HL-60 (cell line): ENCODE data around the gene ACADS.

Source experiments
- DNase-seq, 2 experiments: peaks; one replicate each; pipeline ENCODE4 v3.0.0-alpha.2; 2010 to 2020; ENCODE audit warnings: low read depth in 1 of 2, low spot score in 1 of 2
- H3K27ac ChIP-seq: fragments of 250-450 bp; sonication (Bioruptor Pico); replicated peaks from 2 replicates; pipeline ENCODE4 v1.5.1; 2020; ENCODE audit warnings: mild to moderate bottlenecking, moderate library complexity
- H3K27me3 ChIP-seq: fragments of 250-450 bp; sonication (Bioruptor Pico); 2 replicates; pipeline ENCODE4 v1.5.1; 2021; ENCODE audit warnings: mild to moderate bottlenecking, moderate library complexity; ENCODE audit not compliant: insufficient read depth, poor library complexity, severe bottlenecking
- H3K4me3 ChIP-seq: replicated peaks from 2 replicates; pipeline ENCODE4 v1.5.1; 2011; ENCODE audit warnings: mild to moderate bottlenecking, control low read depth, low read length; ENCODE audit not compliant: insufficient read depth
- GABPA ChIP-seq: IDR thresholded peaks from 2 replicates; pipeline ENCODE4 v1.6.1; 2012; ENCODE audit warnings: low read depth
- POLR2AphosphoS5 ChIP-seq: IDR thresholded peaks from 2 replicates; pipeline ENCODE4 v1.6.1; 2012; ENCODE audit warnings: low read depth
- SPI1 ChIP-seq: IDR thresholded peaks from 2 replicates; pipeline ENCODE4 v1.6.1; 2012; ENCODE audit warnings: low read depth, mild to moderate bottlenecking, borderline replicate concordance
- TF ChIP-seq, protein P1 (sequence below): IDR thresholded peaks from 2 replicates; pipeline ENCODE4 v1.6.1; 2012; ENCODE audit warnings: low read depth; ENCODE audit not compliant: insufficient replicate concordance
- TF ChIP-seq, protein P2 (sequence below): IDR thresholded peaks from one replicate; pipeline ENCODE4 v1.5.1; 2011; ENCODE audit warnings: low read length, control low read depth, inconsistent platforms; ENCODE audit not compliant: insufficient read depth

ACADS gene

DNA sequence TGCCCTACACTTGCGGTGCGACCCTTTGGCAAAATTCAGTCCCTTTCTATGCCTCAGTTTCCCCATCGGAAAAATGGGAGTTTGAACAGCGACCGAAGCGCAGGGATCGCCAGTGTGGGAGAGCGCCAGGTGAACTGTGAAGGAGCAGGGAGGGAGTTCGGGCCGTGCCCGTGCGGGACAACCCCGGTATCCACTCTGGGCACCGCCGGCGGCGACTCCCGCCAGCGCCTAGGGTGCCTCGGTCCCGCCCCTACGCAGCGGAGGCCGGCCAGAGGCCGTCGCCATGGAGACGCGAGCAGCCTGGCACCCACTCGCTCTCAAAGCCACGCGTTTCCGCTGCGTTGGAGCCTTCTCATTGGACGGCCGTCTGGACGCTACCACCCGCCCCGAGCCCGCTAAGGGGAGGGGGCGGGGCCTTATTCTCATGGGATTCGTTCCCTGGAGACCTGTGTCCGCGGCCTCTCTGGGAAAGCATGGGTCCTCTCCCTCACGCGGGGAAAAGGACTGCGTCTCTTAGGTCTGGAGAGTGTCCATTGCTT lies 39.4 kb upstream of the ACADS start:
- H3K27ac ChIP-seq, result peak overlapping the region; percentile 96
- DNase-seq, result peak; percentile 98 to 99
- TF ChIP-seq POLR2AphosphoS5, result peak; percentile 18; the same call in 1 of the 2 replicates
- TF ChIP-seq, protein P1, sequence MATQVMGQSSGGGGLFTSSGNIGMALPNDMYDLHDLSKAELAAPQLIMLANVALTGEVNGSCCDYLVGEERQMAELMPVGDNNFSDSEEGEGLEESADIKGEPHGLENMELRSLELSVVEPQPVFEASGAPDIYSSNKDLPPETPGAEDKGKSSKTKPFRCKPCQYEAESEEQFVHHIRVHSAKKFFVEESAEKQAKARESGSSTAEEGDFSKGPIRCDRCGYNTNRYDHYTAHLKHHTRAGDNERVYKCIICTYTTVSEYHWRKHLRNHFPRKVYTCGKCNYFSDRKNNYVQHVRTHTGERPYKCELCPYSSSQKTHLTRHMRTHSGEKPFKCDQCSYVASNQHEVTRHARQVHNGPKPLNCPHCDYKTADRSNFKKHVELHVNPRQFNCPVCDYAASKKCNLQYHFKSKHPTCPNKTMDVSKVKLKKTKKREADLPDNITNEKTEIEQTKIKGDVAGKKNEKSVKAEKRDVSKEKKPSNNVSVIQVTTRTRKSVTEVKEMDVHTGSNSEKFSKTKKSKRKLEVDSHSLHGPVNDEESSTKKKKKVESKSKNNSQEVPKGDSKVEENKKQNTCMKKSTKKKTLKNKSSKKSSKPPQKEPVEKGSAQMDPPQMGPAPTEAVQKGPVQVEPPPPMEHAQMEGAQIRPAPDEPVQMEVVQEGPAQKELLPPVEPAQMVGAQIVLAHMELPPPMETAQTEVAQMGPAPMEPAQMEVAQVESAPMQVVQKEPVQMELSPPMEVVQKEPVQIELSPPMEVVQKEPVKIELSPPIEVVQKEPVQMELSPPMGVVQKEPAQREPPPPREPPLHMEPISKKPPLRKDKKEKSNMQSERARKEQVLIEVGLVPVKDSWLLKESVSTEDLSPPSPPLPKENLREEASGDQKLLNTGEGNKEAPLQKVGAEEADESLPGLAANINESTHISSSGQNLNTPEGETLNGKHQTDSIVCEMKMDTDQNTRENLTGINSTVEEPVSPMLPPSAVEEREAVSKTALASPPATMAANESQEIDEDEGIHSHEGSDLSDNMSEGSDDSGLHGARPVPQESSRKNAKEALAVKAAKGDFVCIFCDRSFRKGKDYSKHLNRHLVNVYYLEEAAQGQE, result no peak
- H3K27me3 ChIP-seq, result no peaks in the 10 kb centered on the region
- peak overlapping the region; percentile 64 for H3K4me3 ChIP-seq

DNA sequence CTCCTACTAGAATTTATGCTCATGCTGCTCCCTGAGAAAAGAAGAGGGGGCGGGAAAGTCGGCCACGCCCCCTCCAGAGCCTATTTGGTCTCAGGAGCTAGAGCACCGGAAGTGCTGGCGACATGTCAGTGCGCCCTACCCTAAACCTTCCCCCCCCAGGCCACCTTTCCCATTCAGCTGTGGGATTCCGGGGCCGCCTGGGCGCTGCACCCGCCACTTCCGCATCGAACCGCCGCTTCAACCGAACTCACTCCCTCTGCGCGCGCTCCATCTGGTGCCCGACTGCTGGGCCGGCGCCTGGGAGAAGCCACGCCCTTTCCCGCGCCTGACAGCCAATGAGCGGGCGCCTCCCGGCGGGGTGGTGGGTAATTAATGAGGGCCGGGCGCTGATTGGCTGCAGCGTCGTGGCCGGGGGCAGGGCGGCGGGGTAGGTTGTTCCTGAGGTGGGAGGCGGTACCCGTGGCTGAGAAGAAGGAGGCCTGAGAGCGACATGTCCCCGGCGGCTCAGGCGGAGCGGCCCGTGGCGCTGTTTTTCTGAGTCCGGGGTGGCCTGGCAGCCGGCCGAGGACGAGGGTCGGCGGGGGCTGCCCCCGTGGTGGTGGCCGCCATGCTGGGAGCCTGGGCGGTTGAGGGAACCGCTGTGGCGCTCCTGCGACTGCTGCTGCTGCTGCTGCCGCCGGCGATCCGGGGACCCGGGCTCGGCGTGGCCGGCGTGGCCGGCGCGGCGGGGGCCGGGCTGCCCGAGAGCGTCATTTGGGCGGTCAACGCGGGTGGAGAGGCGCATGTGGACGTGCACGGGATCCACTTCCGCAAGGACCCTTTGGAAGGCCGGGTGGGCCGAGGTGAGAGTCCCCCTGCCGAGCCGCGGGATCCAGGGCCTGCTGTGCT lies 38.7 kb upstream of the ACADS start, which contains the start of gene MLEC:
Gene MLEC (plus strand): TSS at position 460 of the 888 bp plus-strand sequence. CDS start 148 bp downstream, at position 608.
- TF ChIP-seq SPI1 (peak; percentile 82), GABPA (peak; percentile 97), POLR2AphosphoS5 (peak; percentile 42)
- TF ChIP-seq, protein P1, result peak; percentile 44
- TF ChIP-seq, protein P2, sequence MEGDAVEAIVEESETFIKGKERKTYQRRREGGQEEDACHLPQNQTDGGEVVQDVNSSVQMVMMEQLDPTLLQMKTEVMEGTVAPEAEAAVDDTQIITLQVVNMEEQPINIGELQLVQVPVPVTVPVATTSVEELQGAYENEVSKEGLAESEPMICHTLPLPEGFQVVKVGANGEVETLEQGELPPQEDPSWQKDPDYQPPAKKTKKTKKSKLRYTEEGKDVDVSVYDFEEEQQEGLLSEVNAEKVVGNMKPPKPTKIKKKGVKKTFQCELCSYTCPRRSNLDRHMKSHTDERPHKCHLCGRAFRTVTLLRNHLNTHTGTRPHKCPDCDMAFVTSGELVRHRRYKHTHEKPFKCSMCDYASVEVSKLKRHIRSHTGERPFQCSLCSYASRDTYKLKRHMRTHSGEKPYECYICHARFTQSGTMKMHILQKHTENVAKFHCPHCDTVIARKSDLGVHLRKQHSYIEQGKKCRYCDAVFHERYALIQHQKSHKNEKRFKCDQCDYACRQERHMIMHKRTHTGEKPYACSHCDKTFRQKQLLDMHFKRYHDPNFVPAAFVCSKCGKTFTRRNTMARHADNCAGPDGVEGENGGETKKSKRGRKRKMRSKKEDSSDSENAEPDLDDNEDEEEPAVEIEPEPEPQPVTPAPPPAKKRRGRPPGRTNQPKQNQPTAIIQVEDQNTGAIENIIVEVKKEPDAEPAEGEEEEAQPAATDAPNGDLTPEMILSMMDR, result no peak
- Histone ChIP-seq H3K27me3 (no peaks in the 10 kb centered on the region), H3K27ac (peak within 1 kb of the TSS; percentile 96), H3K4me3 (peak within 1 kb of the TSS; percentile 90)
- DNase-seq, result peak; percentile 97 to 99

DNA sequence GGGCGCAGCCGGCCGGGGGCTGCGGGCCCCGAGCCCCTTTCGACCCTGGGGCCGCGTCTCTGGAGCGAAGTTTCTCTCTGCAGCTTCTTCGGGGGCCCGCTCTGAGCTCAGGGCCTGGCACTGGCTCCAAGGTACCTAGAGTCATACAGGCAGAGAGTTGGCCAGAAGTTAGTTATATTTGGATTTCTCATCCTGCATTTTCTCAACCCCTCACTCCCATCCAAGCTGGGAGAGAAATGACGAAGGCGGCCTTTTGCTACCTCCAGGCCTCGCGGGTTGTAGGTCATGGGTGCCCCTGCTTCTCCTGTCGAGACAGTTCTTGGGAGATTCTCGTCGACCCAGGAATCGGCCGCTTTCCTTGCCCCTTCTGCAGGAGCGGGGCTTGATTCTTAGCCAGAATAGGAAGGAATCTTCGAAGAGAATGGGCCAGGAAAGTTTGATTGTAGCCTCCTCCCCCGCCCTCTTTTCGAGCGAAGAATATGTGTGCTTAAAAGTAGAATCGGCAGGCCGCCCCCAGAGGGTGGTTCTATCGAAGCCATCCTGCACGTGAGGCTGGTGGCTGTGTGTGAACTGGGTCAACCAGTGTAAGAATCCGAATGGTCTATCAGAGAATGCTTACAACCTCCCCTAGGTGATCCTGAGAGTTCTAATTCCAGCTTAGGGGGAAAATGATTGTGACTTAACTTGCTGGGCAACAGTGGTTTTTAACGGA lies 37.9 kb upstream of the ACADS start:
- H3K27me3 ChIP-seq, result no peaks in the 10 kb centered on the region
- no peak for DNase-seq
- peak overlapping the region; percentile 90 for H3K4me3 ChIP-seq
- H3K27ac ChIP-seq, result peak overlapping the region; percentile 96
- TF ChIP-seq GABPA (no peak), SPI1 (no peak), POLR2AphosphoS5 (no peak)
- TF ChIP-seq, protein P1, result no peak
- TF ChIP-seq, protein P2, result no peak
